DOHH2 (cell line): ENCODE data around the gene RPS14.
"Not testable (repeated sequence)": the region's sequence is repeated elsewhere in the genome, so short reads cannot be mapped to it uniquely, and the experiment has no call there.

Source experiments
- H3F3A ChIP-seq: fragments of 200-600 bp; sonication (generic), shearing (Covaris generic); 2 replicates; pipeline ENCODE4 v1.6.0; 2016; ENCODE audit warnings: antibody characterized with exemption, mild to moderate bottlenecking; ENCODE audit not compliant: control insufficient read depth, insufficient read depth
- H3K27ac ChIP-seq: fragments of 200-600 bp; sonication (generic); 2 replicates; pipeline ENCODE4 v1.5.1; 2014; ENCODE audit warnings: low read depth, mild to moderate bottlenecking, low read length, moderate library complexity
- H3K27me3 ChIP-seq: fragments of 200-600 bp; sonication (generic); 2 replicates; pipeline ENCODE4 v1.6.1; 2014; ENCODE audit warnings: mild to moderate bottlenecking, low read length, mixed read lengths; ENCODE audit not compliant: control insufficient read depth
- H3K36me3 ChIP-seq: fragments of 200-600 bp; sonication (generic); 2 replicates; pipeline ENCODE4 v1.6.1; 2014; ENCODE audit warnings: mild to moderate bottlenecking, low read length, moderate library complexity, mixed read lengths; ENCODE audit not compliant: control insufficient read depth
- H3K4me1 ChIP-seq: fragments of 200-600 bp; sonication (generic); 2 replicates; pipeline ENCODE4 v1.6.1; 2014; ENCODE audit warnings: mild to moderate bottlenecking, low read length, mixed read lengths; ENCODE audit not compliant: control insufficient read depth
- H3K4me2 ChIP-seq: fragments of 200-600 bp; sonication (generic); 2 replicates; pipeline ENCODE4 v1.6.0; 2014; ENCODE audit warnings: mild to moderate bottlenecking, low read length, moderate library complexity
- H3K4me3 ChIP-seq: fragments of 200-600 bp; sonication (generic); 2 replicates; pipeline ENCODE4 v1.5.1; 2014; ENCODE audit warnings: mild to moderate bottlenecking, low read length, mixed read lengths
- H3K79me2 ChIP-seq: fragments of 200-600 bp; sonication (generic); 2 replicates; pipeline ENCODE4 v1.6.1; 2014; ENCODE audit warnings: mild to moderate bottlenecking, low read length, mixed read lengths; ENCODE audit not compliant: control insufficient read depth
- H3K9me2 ChIP-seq: fragments of 200-600 bp; sonication (generic); replicated peaks from 2 replicates; pipeline ENCODE4 v1.6.1; 2014; ENCODE audit warnings: mild to moderate bottlenecking, low read length, mixed read lengths; ENCODE audit not compliant: control insufficient read depth
- H3K9me3 ChIP-seq: fragments of 200-600 bp; sonication (generic); 2 replicates; pipeline ENCODE4 v1.6.1; 2014; ENCODE audit warnings: antibody characterized with exemption, low read length, mixed read lengths; ENCODE audit not compliant: control insufficient read depth, insufficient read depth
- H4K20me1 ChIP-seq: fragments of 200-600 bp; sonication (generic); 2 replicates; pipeline ENCODE4 v1.6.0; 2014; ENCODE audit warnings: low read depth, mild to moderate bottlenecking, antibody characterized with exemption, low read length, moderate library complexity; ENCODE audit not compliant: control insufficient read depth, insufficient read depth
- EZH2phosphoT487 ChIP-seq: fragments of 200-600 bp; sonication (generic); IDR thresholded peaks from 2 replicates; pipeline ENCODE4 v1.6.1; 2017; ENCODE audit warnings: borderline replicate concordance, mild to moderate bottlenecking, antibody characterized with exemption, low read length, moderate library complexity, mixed read lengths
- TF ChIP-seq, protein P1 (sequence below): fragments of 200-600 bp; sonication (generic); IDR thresholded peaks from one replicate; pipeline ENCODE4 v1.5.1; 2014; ENCODE audit warnings: antibody characterized with exemption, mild to moderate bottlenecking, low read depth, low read length; ENCODE audit not compliant: poor library complexity, severe bottlenecking

The RPS14 gene

DNA sequence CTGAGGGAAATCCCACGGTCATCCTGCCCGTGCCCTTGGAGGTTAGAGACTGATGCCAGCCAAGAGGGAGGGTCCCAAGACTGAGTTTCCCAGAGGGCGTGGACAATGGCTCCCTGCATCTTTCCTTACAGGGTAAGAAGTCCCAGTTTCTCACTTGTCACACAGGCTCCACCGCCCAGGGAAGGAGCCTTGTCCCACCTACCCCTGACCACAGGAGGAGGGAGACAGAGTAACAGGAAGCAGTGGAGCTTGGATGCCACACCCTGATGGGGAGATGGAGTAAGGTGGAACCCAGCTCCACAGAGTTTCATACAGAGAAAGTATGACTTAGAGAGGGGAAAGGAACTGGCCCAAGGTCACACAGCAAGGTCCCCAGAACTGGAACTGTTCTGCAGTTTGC lies 27.5 kb downstream of the RPS14 start:
- Histone ChIP-seq H3K27ac (no peak overlapping the region), H3K4me3 (no peak overlapping the region)

DNA sequence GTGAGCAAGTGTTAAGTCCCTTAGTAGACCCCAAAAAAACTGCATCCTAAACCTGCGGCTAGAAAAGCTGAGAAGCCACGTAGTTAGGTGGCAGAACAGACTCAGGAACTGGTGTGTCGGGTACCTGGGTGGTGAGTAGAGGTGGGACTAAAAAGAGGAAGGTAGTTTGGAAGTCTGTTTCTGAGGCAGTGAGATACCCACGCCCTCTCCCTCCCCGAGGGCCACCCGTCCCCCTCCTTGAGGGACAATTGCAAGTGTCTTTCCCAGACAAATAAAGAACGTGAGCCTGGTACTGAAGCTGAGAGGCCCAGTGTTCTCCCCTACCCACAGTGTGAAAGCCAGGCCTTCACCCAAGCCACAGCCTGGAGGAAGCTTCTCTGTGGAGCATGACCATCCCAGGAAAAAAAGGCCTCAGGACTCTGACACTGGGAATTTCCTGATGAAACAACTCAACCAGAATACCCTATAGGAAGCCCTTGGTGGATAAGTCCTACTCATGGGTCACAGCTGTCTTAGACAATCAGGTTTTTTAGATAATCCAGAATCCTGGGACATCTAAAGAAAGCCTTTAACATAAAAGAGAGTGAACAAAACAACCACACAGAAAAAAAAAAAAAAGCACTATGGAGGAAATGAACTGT lies 29.8 kb downstream of the RPS14 start:
- Histone ChIP-seq H3K79me2 (no peaks in the 10 kb centered on the region), H3K4me2 (peak overlapping the region; percentile 50), H3F3A (no peaks in the 10 kb centered on the region), H3K9me3 (no peaks in the 10 kb centered on the region), H3K9me2 (no peaks in the 10 kb centered on the region), H3K4me1 (peaks cover 42% of the 10 kb centered on the region), H3K36me3 (no peaks in the 10 kb centered on the region), H3K27me3 (no peaks in the 10 kb centered on the region), H3K27ac (no peak overlapping the region), H4K20me1 (no peaks in the 10 kb centered on the region), H3K4me3 (peak overlapping the region; percentile 10; the same call in 1 of the 2 replicates)
- TF ChIP-seq EZH2phosphoT487: no peak
- TF ChIP-seq, protein P1, sequence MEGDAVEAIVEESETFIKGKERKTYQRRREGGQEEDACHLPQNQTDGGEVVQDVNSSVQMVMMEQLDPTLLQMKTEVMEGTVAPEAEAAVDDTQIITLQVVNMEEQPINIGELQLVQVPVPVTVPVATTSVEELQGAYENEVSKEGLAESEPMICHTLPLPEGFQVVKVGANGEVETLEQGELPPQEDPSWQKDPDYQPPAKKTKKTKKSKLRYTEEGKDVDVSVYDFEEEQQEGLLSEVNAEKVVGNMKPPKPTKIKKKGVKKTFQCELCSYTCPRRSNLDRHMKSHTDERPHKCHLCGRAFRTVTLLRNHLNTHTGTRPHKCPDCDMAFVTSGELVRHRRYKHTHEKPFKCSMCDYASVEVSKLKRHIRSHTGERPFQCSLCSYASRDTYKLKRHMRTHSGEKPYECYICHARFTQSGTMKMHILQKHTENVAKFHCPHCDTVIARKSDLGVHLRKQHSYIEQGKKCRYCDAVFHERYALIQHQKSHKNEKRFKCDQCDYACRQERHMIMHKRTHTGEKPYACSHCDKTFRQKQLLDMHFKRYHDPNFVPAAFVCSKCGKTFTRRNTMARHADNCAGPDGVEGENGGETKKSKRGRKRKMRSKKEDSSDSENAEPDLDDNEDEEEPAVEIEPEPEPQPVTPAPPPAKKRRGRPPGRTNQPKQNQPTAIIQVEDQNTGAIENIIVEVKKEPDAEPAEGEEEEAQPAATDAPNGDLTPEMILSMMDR: no peak

More for the DNA sequence above, 27.5 kb downstream of the RPS14 start:
- H3K4me1 ChIP-seq: peaks cover 20% of the 10 kb centered on the region
- H3K9me3 ChIP-seq: no peaks in the 10 kb centered on the region
- no peaks in the 10 kb centered on the region for H3K79me2 ChIP-seq
- H3K27me3 ChIP-seq: no peaks in the 10 kb centered on the region
- no peak for TF ChIP-seq EZH2phosphoT487
- TF ChIP-seq, protein P1: no peak
- H3K9me2 ChIP-seq: no peaks in the 10 kb centered on the region
- H3K4me2 ChIP-seq: no peak overlapping the region
- no peaks in the 10 kb centered on the region for H4K20me1 ChIP-seq
- no peaks in the 10 kb centered on the region for H3F3A ChIP-seq
- no peaks in the 10 kb centered on the region for H3K36me3 ChIP-seq

DNA sequence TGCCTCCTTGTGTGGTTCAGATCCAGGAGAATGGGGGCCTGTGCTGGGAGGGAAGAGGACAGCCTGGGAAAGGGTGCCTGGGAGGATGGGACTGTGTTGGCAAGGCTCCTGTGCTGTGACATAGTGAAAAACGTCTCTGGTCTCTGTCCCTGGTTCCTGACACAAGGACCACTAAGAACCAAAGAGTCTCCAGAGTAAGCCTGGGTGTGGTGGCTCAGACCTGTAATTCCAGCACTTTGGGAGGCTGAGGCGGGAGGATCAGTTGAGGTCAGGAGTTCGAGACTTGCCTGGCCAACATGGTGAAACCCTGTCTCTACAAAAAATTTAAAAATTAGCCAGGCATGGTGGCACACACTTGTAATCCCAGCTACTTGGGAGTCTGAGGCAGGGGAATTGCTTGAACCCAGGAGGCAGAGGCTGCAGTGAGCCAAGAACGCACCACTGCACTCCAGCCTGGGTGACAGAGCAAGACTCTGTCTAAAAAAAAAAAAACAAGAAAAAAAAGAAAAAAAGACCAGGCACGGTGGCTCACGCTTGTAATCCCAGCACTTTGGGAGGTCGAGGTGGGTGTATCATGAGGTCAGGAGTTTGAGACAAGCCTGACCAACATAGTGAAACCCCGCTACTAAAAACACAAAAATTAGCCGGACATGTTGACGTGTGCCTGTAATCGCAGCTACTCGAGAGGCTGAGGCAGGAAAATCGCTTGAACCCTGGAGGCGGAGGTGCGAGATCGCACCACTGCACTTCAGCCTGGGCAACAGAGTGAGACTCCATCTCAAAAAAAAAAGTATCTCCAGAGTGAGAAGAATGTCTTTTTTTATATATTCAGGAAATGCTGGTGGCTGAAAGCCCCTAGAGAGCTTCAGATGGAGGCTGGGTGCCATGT lies 35.4 kb downstream of the RPS14 start:
- not testable (repeated sequence) for H3K27me3 ChIP-seq, H3K9me3 ChIP-seq, H3K9me2 ChIP-seq
- peak overlapping the region; percentile 98 for H3K4me2 ChIP-seq
- peaks cover 38% of the 10 kb centered on the region for H3F3A ChIP-seq
- peak overlapping the region; percentile 98 for H3K27ac ChIP-seq
- peak overlapping the region; percentile 96 for H3K4me3 ChIP-seq
- peaks cover 45% of the 10 kb centered on the region for H3K79me2 ChIP-seq
- peaks cover 63% of the 10 kb centered on the region for H3K4me1 ChIP-seq
- peaks cover 11% of the 10 kb centered on the region; the same call in 1 of the 2 replicates for H4K20me1 ChIP-seq
- peaks cover 32% of the 10 kb centered on the region for H3K36me3 ChIP-seq
